ENCODE data around the gene LMO4. TPM values are rescaled to one million over a fixed set of nuclear protein-coding genes. Genes with fewer than 3 reads are reported as not detected.

LMO4 gene
- polyA plus RNA-seq, 3 donors = 19.4 to 75.6 (median 65.6) TPM

DNA sequence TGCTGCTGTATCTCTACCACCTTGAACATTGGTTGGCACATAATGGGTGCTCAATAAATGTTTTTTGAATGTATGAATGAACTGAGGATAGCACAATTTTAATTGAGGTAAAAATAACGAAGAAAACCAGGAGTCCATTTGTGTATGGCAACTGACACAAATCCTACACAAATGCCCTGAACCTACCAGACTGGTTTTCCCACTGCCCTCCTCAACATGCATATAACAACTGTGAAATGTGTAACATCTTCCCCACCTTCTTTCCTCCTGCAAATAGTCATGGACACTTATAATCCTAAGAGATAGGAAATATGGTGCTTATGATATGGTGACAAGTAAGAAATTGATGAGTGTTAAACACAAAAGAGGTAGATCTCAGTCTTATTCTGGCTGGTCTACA lies 9.9 kb upstream of the LMO4 start:
- 80 to 100% (median 91%) methylated on average over 1 of the region's 1 CpG for WGBS, 3 donors
- H3K27ac ChIP-seq (ENCODE audit: low read depth, low read length) = no peak overlapping the region

GRCh38 chr1:87325982-87326738 lies 2.5 kb upstream of the LMO4 start:
- 37 to 45% (median 43%) methylated on average over 10 of the region's 10 CpGs for WGBS, 3 donors
- no peak overlapping the region for H3K27ac ChIP-seq (ENCODE audit: low read depth, low read length)

GRCh38 chr1:87327376-87328271 lies 1.1 kb upstream of the LMO4 start:
- H3K27ac ChIP-seq (ENCODE audit: low read depth, low read length) = peak overlapping the region; percentile 48
- 10 to 13% (median 11%) methylated on average over 27 of the region's 27 CpGs for WGBS, 3 donors

DNA sequence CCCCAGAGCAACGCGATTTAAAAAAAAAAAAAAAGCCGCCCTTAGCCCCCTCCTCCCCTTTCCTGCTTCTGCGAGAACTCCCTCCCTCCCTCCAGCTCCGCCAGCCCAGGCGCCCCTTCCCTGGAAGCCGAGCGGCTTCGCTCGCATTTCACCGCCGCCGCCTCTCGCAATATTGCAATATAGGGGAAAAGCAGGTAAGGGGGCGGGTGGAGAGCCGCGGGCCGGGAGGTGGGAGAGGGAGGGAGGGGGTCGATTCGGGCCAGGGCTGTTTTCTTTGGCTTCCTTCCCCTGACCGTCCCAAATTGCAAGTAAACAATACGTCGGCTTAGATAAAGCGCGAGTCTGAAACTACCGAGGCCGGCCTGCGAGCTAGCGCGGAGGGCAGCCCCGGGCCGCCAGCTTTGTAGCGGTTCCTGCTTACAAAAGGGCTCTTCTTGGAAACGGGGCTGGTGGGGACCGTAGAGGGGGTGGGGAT lies 408 bp downstream of the LMO4 start:
- 0 to 2% (median 1%) methylated on average over 30 to 35 of the region's 35 CpGs for WGBS, 3 donors
- H3K27ac ChIP-seq (ENCODE audit: low read depth, low read length) = peak overlapping the region; percentile 79

DNA sequence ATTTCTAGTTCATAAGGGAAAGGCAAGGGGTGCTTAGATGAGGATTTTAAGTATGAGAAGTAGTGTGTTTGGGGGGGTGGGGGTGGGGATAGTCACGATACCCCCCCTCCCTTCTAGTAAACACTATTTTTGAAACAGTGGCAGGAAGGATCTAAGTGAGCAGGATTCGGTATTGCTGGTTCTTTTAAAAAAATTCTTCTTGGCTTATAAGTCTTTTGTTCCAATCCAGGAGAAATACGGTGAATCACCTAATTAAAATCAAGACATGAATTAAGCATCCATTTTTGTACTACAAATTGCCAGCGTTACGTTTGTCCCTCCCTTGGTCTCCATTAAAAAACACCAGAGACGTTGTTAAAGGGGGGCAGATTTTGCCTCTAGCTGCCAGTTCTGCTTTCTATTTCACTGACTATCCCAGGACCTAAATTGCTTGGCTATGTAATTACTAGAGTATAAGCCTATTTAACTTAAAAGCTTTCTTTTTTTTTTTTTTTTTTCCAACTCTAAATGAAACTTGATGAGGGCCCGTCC lies 911 bp downstream of the LMO4 start:
- 0 to 1% (median 1%) methylated on average over 7 of the region's 7 CpGs for WGBS, 3 donors
- H3K27ac ChIP-seq (ENCODE audit: low read depth, low read length) = peak overlapping the region; percentile 79

DNA sequence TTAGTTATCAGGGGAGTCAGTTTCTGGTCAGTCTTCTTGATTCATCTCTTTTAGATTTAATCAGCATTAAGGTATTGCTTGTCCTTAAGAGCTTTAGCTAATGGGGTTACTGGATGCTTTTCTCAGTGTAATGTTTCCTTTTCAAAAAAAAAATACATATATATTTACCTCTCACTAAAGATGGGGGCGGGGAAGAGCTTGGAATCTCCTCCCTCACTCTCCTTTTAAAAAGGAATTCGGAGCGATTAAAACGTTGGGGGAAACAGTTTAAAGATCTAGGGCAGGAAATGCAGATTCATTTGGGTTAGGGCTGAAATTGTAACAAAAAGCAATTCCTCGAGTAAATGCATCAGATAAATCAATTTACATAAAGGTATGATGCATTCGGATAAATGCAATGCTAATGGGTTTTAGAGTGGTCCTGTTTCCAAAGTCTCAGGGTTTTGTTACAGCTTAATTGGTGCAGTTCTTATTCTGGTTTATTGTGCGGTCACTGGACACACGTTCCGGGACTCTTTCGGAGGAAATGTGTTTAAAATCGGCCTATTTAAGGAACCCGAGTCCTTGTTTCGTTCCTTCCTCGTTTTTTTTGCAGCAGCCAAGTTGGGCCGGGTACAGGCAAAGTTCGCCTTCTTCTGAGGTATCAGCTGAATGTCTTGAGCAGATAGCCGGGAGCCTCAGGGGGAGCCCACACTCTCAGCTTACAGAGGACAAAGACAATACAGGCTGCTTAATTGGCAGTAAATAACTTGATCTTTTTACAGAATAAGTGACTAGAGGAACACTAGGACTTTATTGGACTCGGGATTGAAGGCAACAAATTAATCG lies 1.6 kb downstream of the LMO4 start:
- WGBS, 3 donors = 1 to 2% (median 1%) methylated on average over 19 of the region's 19 CpGs
- no peak overlapping the region for H3K27ac ChIP-seq (ENCODE audit: low read depth, low read length)

GRCh38 chr1:87330885-87331364 lies 2.2 kb downstream of the LMO4 start:
- H3K27ac ChIP-seq (ENCODE audit: low read depth, low read length) = no peak overlapping the region
- WGBS, 3 donors = 0 to 2% (median 1%) methylated on average over 9 to 10 of the region's 10 CpGs

GRCh38 chr1:87331365-87332241 lies 2.9 kb downstream of the LMO4 start:
- 1% methylated on average over 58 to 65 of the region's 65 CpGs for WGBS, 3 donors

DNA sequence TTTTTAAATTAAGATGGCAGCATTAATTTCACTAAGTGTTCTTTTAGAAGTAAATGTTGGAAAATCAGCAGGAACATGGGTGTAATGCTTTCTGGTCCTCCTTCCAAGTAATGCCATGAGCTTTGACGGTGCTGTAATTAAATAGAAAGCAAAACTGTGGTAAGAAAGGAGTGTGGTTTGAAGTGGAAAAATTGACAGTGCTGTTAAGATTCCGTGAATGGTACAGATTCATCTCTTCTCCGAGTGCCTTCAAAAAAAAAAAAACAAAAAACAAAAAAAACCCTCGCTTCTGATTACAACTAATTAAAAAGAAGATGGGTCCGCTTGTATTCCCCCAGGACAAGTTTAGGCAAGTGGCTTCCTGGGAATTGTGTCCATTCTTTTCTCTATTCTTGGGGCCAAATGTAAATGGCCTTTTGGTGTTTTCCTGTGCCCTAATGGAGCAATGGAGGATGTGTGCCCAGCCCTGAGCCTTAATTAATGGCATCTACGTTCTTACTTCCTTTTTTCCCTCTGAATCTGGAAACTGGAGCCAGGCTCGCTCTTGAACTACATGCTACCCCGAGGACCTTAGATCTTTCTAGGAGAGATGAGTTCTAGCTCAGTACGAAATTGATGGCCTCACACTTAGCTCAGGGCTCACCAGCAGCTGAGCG lies 5.1 kb downstream of the LMO4 start:
- no peak overlapping the region for H3K27ac ChIP-seq (ENCODE audit: low read depth, low read length)
- WGBS, 3 donors = 48 to 76% (median 49%) methylated on average over 10 of the region's 10 CpGs

More at GRCh38 chr1:87331365-87332241, 2.9 kb downstream of the LMO4 start:
- H3K27ac ChIP-seq (ENCODE audit: low read depth, low read length) = no peak overlapping the region

DNA sequence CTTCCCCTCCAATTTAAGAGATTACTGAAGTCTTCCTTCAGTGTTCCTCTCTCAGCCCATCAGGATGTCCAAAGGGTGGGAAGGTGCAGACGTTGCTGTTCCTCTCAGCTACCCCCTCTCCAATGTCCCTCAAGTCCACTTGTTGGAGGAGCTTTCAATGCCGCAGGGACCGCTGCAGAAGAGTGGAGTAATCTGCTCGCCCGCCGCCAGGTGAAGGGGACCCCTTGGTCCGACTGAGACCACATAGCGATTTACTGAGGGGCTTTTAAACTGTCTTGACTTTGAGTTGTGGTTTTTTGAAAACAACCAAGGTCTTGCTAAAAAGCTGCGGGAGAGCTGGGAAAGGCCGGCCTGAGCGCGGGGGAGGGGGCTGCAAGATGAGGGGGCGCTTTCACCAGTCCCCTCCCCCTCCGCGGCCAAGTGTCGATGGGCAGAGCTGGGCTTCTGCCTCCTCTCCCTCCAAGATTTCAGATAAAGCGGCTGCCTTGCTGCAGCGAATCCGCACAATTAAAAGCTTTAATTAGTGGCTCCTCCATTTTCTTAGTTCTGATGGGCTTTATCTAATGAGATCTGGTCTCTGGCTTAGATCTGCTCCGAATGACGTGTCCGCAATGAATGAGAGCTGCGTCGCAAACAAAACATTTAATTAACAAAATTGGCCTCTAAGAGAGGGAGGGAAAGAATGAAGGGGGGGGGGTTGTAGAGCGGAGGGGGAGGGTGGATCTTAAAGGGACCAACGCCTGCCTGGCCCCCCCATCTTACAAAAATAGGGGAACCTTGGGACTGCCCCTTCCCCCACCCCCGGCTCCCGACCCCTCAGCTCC lies 5.9 kb downstream of the LMO4 start:
- peak overlapping the region; percentile 57 for H3K27ac ChIP-seq (ENCODE audit: low read depth, low read length)
- 21 to 44% (median 22%) methylated on average over 26 to 28 of the region's 28 CpGs for WGBS, 3 donors

DNA sequence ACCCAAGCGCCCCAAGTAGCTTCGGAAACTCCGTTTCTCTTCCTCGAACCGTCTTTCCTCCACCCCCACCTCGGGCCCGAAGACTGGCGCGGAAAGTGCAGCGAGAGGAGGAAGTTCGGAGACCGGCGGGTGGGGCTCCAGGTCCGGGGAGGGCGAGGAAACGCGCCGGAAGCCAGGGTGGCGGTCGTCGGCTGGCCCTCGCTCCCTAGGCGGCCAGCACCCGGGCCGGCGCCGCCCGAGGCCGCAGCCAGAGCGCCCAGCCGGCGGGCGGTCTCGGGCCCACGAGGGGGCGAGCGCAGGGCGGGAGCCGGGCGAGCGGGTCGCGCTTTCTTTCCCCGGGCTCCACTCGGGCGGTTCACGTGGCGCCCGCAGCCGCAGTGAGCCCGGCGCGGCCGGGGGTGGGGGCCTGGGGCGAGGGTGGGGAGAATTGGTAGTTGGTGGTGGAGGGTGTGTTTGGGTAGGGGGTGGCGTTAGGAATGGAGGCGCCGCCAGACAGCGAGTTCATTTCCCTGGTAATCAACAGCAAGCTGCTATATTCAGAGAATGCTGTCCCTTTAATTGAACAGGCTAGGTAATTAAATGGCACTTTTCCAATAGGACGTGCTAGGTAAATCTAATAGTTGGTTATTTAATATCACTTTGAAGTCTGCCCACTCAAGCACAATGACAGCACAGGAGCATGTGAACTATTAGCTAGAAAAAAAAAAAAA lies 6.7 kb downstream of the LMO4 start:
- 1% methylated on average over 46 to 60 of the region's 60 CpGs for WGBS, 3 donors
- peak overlapping the region; percentile 57 for H3K27ac ChIP-seq (ENCODE audit: low read depth, low read length)

- WGBS, 3 donors = 42 to 47% (median 47%) methylated on average over 10 of the region's 10 CpGs
- H3K27ac ChIP-seq (ENCODE audit: low read depth, low read length) = no peak overlapping the region
Observed at GRCh38 chr1:87336623-87337067, 8.0 kb downstream of the LMO4 start.

DNA sequence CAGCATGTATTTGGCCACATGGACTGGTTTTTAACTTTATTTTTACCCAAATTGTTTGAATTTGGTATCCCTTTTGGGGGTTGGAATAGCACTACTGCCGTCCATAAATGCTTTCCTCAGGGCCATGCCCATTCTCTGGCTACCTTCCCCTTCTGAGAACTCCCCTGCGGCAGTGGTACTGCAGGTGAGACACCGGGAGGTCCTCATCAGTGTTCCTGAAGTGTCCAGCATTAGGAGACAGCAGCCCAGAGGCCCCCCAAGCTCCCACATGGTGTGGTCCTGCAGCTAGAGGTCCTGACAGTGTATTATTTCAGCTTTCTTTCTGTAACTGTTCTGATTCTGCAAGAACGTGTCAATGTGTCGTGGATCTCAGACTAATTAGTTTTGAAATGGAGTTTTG lies 8.9 kb downstream of the LMO4 start:
- 77 to 81% (median 79%) methylated on average over 5 of the region's 5 CpGs for WGBS, 3 donors
- no peak overlapping the region for H3K27ac ChIP-seq (ENCODE audit: low read depth, low read length)

GRCh38 chr1:87338566-87338965 lies 9.9 kb downstream of the LMO4 start:
- 38 to 58% (median 53%) methylated on average over 3 of the region's 3 CpGs for WGBS, 3 donors
- no peak overlapping the region for H3K27ac ChIP-seq (ENCODE audit: low read depth, low read length)

DNA sequence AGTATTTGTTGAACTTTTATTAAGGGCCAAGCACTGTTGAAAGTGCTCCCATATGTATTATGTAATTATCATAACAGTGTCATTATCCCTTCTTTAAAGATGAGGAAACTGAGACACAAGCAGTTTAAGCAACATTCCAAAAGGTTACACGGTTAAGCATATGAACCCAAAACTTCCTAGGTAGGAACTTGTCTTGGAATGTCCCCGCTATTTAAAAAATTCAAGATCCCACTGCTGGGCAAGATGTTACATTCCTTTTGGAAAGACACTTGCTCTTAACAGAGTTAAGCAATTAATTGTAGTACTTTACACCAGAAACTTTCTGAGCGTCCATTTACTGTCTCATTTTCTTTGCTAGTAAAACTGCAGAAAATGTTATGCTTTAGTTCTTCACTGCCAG lies 15.6 kb downstream of the LMO4 start:
- H3K27ac ChIP-seq (ENCODE audit: low read depth, low read length) = no peak overlapping the region
- 76 to 93% (median 88%) methylated on average over 3 of the region's 3 CpGs for WGBS, 3 donors
